Effector CD4-positive, alpha-beta T cell (primary cell): ENCODE results near the gene MKX.

Experiments used
- DNase-seq: peaks from one replicate; pipeline ENCODE4 v3.0.0-alpha.2; 2020

MKX gene

DNA sequence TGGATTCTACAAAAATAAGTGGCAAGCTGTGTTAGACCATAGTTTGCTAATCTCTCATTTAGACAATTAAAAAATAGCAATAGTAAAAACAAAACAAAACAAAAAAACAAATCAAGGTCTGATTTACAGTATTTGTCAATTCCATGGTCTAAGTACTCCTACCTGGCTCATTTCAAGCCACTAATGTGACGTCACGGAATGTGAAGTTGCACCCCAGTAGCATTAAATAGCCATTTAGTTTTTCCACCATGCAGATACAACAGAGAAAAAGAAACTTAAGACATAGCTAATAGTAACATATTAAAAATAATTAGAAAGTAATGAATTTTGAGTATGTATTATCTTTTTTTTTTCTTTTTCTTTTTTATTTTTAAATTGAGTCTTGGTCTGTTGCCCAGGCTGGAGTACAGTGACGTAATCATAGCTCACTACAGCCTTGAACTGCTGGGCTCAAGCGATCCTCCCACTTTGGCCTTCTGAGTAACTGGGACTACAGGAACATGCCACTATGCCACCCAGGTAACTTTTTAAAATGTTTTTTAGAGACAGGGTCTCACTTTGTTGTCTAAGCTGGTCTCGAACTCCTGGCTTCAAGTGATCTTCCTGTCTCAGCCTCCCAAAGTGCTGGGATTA lies 101.2 kb downstream of the MKX start:
- no peak for DNase-seq

DNA sequence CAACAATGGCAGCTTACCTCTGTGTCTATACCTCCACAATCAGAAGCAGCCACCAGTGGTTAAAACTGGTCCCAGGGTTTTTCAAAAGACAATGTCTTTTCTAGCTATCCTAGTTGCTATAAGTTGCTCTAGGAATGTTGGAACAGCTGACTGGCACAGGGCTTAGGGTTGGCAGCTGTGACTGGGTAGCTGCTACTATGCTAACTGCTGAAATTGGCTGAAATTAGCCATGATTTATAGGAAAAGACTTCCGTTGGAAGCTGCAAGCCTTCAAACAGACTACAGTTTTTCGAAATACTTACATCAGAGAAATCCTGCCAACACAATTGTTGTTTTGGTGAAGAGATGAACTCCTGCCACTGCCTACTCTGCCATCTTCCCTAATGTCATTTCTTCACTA lies 102.3 kb downstream of the MKX start:
- no peak for DNase-seq

DNA sequence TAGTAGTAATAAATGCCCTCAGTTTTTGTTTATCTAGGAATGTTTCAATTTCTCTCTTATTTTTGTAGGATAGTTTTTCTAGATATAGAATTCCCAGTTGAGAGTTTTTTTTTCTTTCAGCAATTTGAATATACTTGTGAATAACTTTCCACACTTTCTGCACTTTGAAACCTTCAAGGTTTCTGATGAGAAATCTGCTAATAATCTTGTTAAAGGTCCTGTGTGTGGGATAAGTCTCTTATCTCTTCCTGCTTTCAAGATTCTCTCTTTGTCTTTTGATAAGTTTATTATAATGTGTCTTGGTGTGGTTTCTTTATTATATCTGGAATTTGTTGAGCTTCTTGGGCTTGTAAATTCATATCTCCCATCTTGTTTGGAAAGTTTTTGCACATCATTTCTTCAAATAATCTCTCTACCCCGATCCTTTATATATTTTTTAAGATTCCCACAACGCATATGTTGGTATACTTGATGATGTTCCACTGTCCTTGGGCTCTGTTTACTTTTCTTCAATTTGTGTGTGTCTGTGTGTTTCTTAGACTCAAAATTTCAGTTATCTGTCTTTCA lies 103.5 kb downstream of the MKX start:
- DNase-seq: no peak

DNA sequence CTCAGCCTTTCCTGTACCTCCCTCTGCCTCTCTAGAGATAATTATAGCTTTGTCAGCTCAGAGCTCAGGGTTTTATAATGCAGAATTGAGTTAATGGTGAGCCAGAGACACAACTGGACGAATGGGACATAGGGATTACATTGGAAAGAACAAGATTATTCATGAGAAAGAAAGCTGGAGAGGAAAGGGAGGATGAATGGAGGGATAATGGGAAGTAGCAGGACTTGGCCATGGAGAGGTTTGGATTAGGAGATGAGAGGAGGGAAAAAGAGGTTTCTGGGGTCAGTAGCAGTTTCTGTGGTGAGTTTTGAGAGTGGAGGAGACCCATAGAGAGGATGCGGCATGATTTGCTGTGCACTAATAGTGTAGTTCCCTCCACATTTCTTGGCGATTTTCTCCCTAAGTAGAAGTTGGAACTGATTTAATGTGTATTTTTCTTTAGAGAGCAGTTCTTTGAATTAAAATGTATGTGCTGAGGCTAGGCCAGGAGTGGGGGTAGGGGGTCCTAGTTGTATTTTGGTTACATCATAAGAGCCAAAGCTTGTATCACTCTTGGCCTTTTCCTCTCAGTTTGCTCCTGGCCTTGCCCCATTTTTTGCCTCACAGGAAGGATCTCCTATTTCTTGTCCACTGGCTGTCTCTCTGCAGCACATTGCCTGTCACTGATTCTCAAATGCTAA lies 107.4 kb downstream of the MKX start:
- DNase-seq: no peak

DNA sequence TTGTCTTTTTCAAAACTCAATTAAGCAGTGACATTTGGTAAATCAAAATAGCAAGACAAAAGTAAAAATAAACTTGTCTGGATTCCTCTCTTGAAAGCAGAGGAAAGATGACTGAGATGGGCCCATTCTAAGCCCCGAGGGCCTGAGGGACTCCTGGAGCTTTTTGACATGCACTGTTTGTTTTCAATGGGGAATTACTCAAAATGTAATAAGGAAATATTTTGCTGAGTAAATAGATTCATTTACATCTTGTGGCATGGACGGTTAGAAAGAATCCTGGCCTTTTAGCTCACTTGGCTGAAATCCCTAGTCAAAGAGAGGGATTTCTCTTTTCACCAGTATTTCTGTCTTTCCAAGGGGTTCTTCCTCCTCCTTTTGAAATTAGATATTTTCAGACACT lies 108.0 kb downstream of the MKX start:
- DNase-seq: no peak

DNA sequence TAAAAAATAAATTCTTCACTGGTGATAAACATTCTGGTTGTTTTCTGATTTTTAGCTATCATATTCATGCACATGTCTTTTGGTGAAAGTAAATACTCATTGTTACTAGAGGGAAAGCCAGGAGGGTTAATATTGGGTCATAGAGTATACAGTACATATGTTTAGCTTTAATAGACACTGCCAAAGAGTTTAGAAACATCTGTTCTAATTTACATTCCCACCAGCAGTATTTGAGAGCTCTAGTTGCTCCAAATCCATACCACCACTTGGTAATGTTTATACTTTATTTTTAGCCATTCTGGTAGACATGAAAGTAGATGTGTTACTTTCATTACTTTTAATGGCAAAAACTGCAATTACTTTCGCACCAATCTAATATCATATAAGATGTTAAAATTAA lies 108.8 kb downstream of the MKX start:
- no peak for DNase-seq

DNA sequence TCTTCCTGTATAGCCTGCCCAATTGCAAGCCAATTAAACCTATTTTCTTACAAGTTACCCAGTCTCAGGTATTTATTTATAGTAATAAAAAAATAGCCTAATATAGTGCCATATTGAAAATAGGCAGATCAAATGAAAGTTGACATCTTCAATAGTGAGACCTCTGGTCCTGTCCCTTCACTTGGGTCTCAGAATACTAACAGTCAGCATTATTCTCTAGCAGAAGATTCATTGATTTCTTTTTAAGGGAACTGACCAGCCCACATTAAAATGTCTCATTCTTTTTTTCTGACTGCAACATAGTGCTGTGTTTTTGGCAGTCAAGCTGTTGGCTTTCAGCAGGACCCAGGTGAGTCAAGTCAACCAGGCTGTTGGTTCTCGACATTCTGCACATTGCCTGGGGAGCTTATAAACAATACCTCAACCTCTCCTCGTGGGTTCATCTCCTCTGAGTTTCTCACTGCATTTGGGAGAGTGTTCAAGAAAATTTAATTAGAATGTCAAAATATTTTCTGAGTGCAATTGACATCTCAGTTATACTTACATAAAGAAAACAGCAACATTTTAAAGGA lies 109.8 kb downstream of the MKX start:
- no peak for DNase-seq

DNA sequence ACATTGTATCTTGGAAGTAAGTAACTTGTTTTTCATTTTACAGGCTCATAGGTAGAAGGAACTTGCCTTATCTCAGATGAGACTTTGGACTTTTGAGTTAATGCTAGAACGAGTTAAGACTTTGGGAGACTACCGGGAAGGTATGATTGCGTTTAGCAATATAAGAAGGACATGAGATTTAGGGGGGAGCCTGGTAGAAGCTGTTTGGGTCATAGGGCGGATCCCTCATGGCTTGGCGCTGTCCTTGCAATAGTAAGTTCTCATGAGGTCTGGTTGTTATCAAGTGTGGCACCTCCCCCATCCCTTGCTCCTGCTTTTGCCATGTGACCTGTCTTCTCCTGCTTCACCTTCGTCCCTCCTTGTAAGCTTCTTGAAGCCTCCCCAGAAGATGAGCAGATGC lies 110.3 kb downstream of the MKX start:
- no peak for DNase-seq

DNA sequence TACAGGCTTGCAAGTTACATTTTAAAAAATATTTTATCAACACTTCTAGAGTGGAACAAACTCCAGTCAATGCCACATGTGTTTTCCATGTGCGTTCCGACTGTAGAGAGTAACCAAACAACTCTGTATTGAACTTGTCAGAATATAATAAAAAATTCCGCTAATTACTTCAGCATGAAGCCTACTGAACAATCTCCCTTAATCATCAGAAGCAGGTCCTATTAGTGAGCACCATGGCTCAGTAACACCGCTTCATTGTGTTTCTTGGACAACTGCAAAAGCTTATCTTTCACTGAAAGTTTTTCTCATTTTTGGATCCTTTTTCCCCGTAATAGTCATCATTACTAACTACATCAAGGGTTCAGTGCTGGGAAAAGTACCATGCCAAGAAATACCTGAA lies 117.0 kb downstream of the MKX start:
- no peak for DNase-seq

DNA sequence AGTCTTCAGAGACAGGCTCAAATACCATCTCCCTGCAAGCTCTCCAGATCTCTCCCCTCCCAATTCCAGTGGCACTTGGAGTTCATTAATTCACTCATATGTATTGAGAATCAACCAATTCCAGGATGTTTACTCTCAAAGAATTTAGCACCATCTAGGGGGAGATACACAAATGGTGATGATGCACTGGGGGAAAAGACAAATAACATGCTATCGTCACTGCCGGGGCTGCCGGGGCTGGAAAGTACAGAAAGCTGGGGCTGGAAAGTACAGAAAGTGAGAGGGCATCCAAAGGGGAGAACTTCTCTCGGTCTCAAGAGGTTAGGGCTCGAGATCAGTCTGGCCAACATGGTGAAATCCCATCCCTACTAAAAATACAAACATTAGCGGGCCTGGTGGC lies 118.7 kb downstream of the MKX start:
- no peak for DNase-seq

DNA sequence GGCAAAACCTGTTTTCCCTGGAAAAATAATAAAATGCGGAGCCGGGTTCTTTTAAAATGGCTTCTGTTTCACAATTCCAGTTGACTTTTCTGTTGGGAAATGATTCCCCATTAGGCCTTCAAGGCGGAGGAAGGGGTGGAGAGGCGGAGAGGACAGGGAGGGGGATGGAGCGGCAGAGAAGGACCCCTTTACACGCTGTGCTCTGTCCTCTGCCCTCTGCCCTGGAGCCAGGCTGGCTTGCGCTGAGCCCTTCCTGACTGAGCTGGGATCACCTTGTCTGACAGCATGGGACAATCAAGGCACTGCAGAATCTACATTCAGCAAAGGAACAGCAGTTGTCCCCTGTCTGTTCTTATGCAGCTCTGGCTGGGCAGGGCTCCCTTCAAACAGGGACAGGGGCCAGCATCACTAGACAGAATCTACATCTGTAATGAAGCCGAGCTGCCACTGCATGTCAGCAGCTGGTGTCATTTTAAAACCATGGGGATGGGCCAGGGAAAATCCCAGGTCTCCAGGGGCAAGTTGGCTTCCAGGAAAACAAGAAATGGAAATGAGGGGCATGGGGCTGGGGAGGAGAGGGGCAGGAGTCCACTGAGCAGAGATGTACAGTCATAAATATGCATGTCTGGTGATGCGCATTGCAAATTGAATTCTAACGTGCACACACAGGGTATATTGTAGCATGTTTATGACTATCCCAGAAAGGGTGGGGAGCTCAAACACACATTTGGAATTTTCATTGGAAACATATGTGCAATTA lies 120.0 kb downstream of the MKX start:
- DNase-seq: no peak

DNA sequence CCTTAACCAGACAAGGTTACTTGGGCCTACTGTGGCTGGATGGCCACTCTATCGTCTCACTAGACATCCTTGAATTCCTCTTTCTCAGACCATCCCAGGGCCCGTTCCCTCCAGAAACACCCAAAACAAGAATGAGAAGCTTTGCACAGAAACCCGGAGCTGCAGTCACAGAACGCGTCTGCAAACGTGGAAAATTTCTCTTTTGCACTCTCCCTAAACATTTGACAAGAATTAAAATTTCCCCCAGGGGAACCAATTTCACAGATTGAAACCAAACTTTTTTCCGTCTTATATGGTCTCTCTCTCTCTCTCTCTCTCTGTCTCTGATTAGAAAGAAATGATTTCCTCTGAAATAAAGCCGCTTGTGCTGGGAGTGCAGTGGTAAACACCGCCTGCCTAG lies 120.7 kb downstream of the MKX start:
- DNase-seq: no peak
